Right atrium auricular region (tissue), 2 donors: Measurements from ENCODE around the gene NHLRC2. TPM values are rescaled to one million over a fixed set of nuclear protein-coding genes. Genes with fewer than 3 reads are reported as not detected.
"Not testable (repeated sequence)": the region's sequence is repeated elsewhere in the genome, so short reads cannot be mapped to it uniquely, and the experiment has no call there.

ENCODE experiments used
- DNase-seq: peaks from one replicate; pipeline ENCODE4 v3.0.0-alpha.2; 2019; ENCODE audit warnings: low spot score
- H3K27ac ChIP-seq, 2 donors: fragments of 200-600 bp; sonication (generic); 1 replicate in 1 of 2; 2 replicates in 1 of 2; pipeline ENCODE4 v1.5.1; 2016 to 2019
- H3K27me3 ChIP-seq, 2 donors: fragments of 200-600 bp; sonication (generic); one replicate each; pipeline versions ENCODE4 v1.5.1 to v1.6.0; 2017 to 2019
- H3K36me3 ChIP-seq: fragments of 200-600 bp; sonication (generic); one replicate; pipeline ENCODE4 v1.5.1; 2016
- H3K4me1 ChIP-seq, 2 donors: fragments of 200-600 bp; sonication (generic); one replicate each; pipeline versions ENCODE4 v1.5.1 to v1.6.0; 2017 to 2019
- H3K4me3 ChIP-seq, 2 donors: fragments of 200-600 bp; sonication (generic); 1 replicate in 1 of 2; 2 replicates in 1 of 2; pipeline ENCODE4 v1.5.1; 2017 to 2019; ENCODE audit warnings: mild to moderate bottlenecking in 1 of 2, moderate library complexity in 1 of 2
- H3K9me3 ChIP-seq, 2 donors: fragments of 200-600 bp; sonication (generic); one replicate each; pipeline ENCODE4 v1.5.1; 2019
- total RNA-seq, 2 donors: library from RNA; depleted of rRNA; stranded (reverse); fragments of >200 nt; gene quantifications; one replicate each; pipeline ENCODE4 v1.1.0, GENCODE V29; 2016
- TF ChIP-seq, protein P1 (sequence below), 2 donors: fragments of 200-600 bp; sonication (generic); IDR thresholded peaks; one replicate each; pipeline ENCODE4 v1.5.1; 2019; ENCODE audit warnings: antibody characterized with exemption in 2 of 2

Gene NHLRC2
- total RNA-seq, 2 donors from 2014 or later, result 38.6 to 74.8 TPM

DNA sequence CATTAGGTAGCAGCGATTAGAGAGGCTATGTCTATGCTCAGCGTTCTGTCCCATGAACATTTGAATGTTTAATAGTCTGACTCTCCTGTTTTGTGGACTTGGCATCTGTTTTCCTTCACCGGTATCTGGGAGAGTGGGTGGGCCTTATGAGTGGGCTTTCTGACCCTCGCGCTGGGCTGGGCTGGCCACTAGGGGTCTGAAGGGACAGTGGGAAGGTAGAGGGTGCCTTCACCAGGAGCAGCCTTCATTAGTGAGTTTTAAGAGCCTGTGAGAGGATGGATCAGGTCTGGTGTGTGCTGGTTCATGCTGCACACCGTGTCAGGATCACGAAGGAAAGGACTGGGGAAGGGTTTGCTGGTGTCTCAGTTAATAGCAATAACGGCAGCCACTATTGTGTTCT is 34.0 kb upstream of the NHLRC2 start:
- TF ChIP-seq, protein P1, sequence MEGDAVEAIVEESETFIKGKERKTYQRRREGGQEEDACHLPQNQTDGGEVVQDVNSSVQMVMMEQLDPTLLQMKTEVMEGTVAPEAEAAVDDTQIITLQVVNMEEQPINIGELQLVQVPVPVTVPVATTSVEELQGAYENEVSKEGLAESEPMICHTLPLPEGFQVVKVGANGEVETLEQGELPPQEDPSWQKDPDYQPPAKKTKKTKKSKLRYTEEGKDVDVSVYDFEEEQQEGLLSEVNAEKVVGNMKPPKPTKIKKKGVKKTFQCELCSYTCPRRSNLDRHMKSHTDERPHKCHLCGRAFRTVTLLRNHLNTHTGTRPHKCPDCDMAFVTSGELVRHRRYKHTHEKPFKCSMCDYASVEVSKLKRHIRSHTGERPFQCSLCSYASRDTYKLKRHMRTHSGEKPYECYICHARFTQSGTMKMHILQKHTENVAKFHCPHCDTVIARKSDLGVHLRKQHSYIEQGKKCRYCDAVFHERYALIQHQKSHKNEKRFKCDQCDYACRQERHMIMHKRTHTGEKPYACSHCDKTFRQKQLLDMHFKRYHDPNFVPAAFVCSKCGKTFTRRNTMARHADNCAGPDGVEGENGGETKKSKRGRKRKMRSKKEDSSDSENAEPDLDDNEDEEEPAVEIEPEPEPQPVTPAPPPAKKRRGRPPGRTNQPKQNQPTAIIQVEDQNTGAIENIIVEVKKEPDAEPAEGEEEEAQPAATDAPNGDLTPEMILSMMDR (IDR thresholded peaks at IDR 0.05), result no peak
- Histone ChIP-seq H3K27me3 (no peaks in the 10 kb centered on the region), H3K27ac (no peak overlapping the region), H3K4me3 (no peak overlapping the region), H3K4me1 (peaks cover 0 to 7% of the 10 kb centered on the region in 2 donors), H3K36me3 (no peaks in the 10 kb centered on the region), H3K9me3 (no peaks in the 10 kb centered on the region)
- DNase-seq, result no peak

DNA sequence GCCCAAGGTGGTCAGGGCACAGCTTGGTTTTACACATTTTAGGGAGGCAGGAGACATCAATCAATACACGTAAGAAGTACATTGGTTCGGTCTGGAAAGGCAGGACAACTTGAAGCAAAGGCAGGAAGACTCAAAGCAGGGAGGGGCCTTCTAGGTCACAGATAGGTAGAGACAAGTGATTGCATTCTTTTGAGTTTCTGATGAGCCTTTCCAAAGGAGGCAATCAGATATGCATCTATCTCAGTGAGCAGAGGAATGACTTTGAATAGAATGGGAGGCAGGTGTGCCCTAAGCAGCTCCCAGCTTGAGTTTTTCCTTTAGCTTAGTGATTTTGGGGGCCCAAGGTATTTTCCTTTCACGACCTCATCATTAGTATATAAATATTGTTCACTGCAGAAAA is 33.2 kb upstream of the NHLRC2 start:
- not testable (repeated sequence) for H3K27ac ChIP-seq, H3K27me3 ChIP-seq, H3K4me3 ChIP-seq, DNase-seq, H3K9me3 ChIP-seq, H3K36me3 ChIP-seq, H3K4me1 ChIP-seq

DNA sequence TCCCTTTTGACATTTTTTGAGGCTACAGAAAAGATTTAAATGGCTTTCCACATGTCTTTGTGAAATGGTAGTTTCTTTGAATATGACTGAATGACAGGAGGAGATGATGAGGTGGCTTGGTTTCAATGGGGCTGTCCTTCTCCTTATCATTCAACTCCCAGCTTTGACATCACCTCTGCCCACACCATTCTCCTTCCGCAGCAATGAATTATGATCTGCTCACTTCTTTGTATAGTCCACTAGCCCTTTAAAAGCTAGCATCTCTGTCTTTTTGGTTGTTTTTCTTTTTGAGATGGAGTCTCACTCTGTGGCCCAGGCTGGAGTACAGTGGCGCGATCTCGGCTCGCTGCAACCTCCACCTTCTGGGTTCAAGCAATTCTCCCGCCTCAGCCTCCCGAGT is 32.3 kb upstream of the NHLRC2 start:
- no peaks in the 10 kb centered on the region for H3K9me3 ChIP-seq
- TF ChIP-seq, protein P1 (IDR thresholded peaks at IDR 0.05), result no peak
- H3K4me1 ChIP-seq, result no peaks in the 10 kb centered on the region
- no peak overlapping the region for H3K27ac ChIP-seq
- no peaks in the 10 kb centered on the region for H3K36me3 ChIP-seq
- DNase-seq, result no peak
- no peaks in the 10 kb centered on the region for H3K27me3 ChIP-seq
- H3K4me3 ChIP-seq, result no peak overlapping the region

DNA sequence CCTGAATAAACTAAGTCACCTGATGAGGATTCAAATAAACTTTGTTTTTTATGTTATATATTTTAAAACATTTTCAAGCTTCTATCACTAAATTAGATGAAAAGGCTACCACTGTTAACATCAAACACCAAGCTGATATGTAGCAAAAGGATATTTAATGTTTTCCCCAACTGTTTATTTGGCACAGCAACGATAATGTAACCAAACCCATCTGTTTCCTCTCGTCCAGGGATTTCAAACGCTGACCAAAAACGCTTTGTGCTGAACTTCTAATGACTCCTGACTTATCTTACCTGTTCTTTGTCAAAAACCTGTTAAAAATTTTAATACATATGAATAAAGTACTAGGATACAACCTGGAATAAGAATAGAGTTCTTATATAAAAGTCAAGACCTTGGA is 31.1 kb upstream of the NHLRC2 start:
- no peaks in the 10 kb centered on the region for H3K4me1 ChIP-seq
- H3K4me3 ChIP-seq, result no peak overlapping the region
- no peaks in the 10 kb centered on the region for H3K27me3 ChIP-seq
- H3K36me3 ChIP-seq, result no peaks in the 10 kb centered on the region
- H3K9me3 ChIP-seq, result no peaks in the 10 kb centered on the region
- DNase-seq, result no peak
- TF ChIP-seq, protein P1 (IDR thresholded peaks at IDR 0.05), result no peak
- H3K27ac ChIP-seq, result no peak overlapping the region

DNA sequence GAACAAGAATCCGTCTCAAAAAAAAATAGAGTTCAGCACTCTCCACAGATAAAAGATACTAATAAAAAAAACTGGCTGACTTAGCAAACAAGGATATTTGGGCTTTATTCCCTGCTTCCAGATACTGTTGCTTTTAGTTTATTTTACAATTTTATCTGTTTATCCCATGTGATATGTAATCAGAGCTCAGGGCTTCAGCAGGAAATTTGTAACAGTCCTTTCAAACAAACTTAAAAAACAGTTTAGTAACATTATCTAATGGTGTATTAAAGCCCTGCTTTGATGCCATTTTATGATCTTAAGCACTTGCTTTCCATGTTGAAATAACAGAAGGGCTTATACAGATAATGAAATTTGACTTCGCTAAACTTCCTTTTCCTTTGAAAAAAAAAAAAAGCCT is 28.7 kb upstream of the NHLRC2 start:
- H3K27me3 ChIP-seq, result no peaks in the 10 kb centered on the region
- no peak overlapping the region for H3K27ac ChIP-seq
- H3K9me3 ChIP-seq, result no peaks in the 10 kb centered on the region
- no peaks in the 10 kb centered on the region for H3K4me1 ChIP-seq
- TF ChIP-seq, protein P1 (IDR thresholded peaks at IDR 0.05), result no peak
- H3K36me3 ChIP-seq, result no peaks in the 10 kb centered on the region
- no peak overlapping the region for H3K4me3 ChIP-seq
- no peak for DNase-seq

DNA sequence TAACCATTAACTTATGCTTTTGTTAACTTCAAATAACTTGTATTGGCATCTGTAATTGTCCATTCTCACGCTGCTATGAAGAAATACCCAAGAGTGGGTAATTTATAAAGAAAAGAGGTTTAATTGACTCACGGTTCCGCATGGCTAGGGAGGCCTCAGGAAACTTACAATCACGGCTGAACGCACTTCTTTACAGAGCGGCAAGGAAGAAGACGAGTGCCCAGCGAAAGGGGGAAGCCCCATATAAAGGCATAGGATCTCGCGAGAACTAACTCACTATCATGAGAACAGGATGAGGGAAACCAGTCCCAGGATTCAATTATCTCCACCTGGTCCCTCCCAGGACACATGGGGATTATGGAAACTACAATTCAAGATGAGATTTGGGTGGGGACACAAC is 25.9 kb upstream of the NHLRC2 start:
- not testable (repeated sequence) for H3K27me3 ChIP-seq

DNA sequence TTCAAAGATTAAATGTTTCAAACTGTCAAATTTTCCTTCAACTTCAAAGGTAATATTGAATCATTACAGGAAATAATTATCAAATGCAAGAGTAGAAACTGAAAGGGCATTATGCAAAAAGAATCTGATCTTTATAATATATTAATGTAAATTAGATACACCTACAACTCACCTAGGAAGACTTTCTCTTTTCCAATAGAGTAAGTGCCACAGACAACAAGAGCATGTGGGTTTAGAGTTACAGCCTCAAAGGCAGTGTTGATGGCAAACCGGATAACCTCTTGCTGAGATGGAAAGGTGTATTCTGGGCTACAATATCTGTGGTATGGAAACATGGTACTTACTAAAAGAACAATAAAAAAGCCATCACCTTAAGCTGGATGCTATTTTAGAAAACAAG is 12.3 kb upstream of the NHLRC2 start:
- no peaks in the 10 kb centered on the region for H3K9me3 ChIP-seq
- TF ChIP-seq, protein P1 (IDR thresholded peaks at IDR 0.05), result no peak
- no peaks in the 10 kb centered on the region for H3K4me1 ChIP-seq
- H3K4me3 ChIP-seq, result no peak overlapping the region
- no peaks in the 10 kb centered on the region for H3K36me3 ChIP-seq
- H3K27ac ChIP-seq, result no peak overlapping the region
- H3K27me3 ChIP-seq, result no peaks in the 10 kb centered on the region
- no peak for DNase-seq

More for the DNA sequence above, 25.9 kb upstream of the NHLRC2 start:
- H3K36me3 ChIP-seq, H3K9me3 ChIP-seq, H3K4me1 ChIP-seq, DNase-seq, H3K27ac ChIP-seq, H3K4me3 ChIP-seq: not testable (repeated sequence)
